Prostate gland (tissue), 2 donors: ENCODE measurements around the gene SPTB. TPM values are rescaled to one million over a fixed set of nuclear protein-coding genes. Genes with fewer than 3 reads are reported as not detected.

Experiments
- DNase-seq: peaks from one replicate; pipeline ENCODE4 v3.0.0-alpha.2; 2019; ENCODE audit warnings: low spot score
- H3K27ac ChIP-seq, 2 donors: fragments of 200-600 bp; sonication (generic); 2 replicates each; pipeline ENCODE4 v1.5.1; 2017 to 2019
- H3K27me3 ChIP-seq: fragments of 200-600 bp; sonication (generic); replicated peaks from 2 replicates; pipeline ENCODE4 v1.5.1; 2019; ENCODE audit not compliant: insufficient read depth
- H3K36me3 ChIP-seq, 2 donors: fragments of 200-600 bp; sonication (generic); 1 replicate in 1 of 2; 2 replicates in 1 of 2; pipeline versions ENCODE4 v1.5.1 to v1.8.1; 2017 to 2019
- H3K4me1 ChIP-seq: fragments of 200-600 bp; sonication (generic); replicated peaks from 2 replicates; pipeline ENCODE4 v1.5.1; 2019
- H3K4me3 ChIP-seq, 2 donors: fragments of 200-600 bp; sonication (generic); 2 replicates each; pipeline ENCODE4 v1.5.1; 2017 to 2019
- H3K9me3 ChIP-seq: fragments of 200-600 bp; sonication (generic); 2 replicates; pipeline ENCODE4 v1.5.1; 2017
- CTCF ChIP-seq, 4 experiments: fragments of 200-600 bp in 2 of 4; fragments of 450-650 bp in 2 of 4; sonication (generic) in 2 of 4; IDR thresholded peaks; 1 replicate in 3 of 4; 2 replicates in 1 of 4; pipeline ENCODE4 v1.5.1; 2016 to 2019; ENCODE audit warnings: antibody characterized with exemption in 4 of 4, mild to moderate bottlenecking in 2 of 4, moderate library complexity in 2 of 4
- POLR2A ChIP-seq: fragments of 450-650 bp; IDR thresholded peaks from one replicate; pipeline ENCODE4 v1.6.1; 2016; ENCODE audit warnings: antibody characterized with exemption, mild to moderate bottlenecking
- POLR2AphosphoS5 ChIP-seq: sonication (generic); formaldehyde crosslinking; IDR thresholded peaks from one replicate; pipeline ENCODE4 v1.6.1; 2017; ENCODE audit warnings: antibody characterized with exemption
- WGBS: methylation state at CpG from one replicate; pipeline ENCODE4 v1.1.5; 2018; 5-methylcytosine and 5-hydroxymethylcytosine counted together
- intact Hi-C: fragments of 100-400 bp; cut with DNase I; formaldehyde crosslinking; loops from one replicate; pipeline ENCODE4 v1.14.2; 2022
- total RNA-seq, 2 donors: library from RNA; depleted of rRNA; stranded (reverse); fragments of >200 nt; gene quantifications; one replicate each; pipeline ENCODE4 v1.1.0, GENCODE V29; 2016

SPTB gene
- total RNA-seq, 2 donors from 2014 or later, result 2.7 to 3.7 TPM

- intact Hi-C loops, result no loop called here
- Histone ChIP-seq H3K27me3 (no peaks in the 10 kb centered on the region), H3K4me1 (peaks cover 6% of the 10 kb centered on the region), H3K9me3 (no peaks in the 10 kb centered on the region), H3K36me3 (no peaks in the 10 kb centered on the region), H3K27ac (no peak overlapping the region), H3K4me3 (no peak overlapping the region)
- 50% methylated on average over 1 of the region's 1 CpG for WGBS
- DNase-seq, result no peak
- no peak for TF ChIP-seq POLR2AphosphoS5
- no peak for TF ChIP-seq POLR2A
- TF ChIP-seq CTCF (IDR thresholded peaks at IDR 0.05), result no peak
Observed at GRCh38 chr14:64912261-64912660, 32.6 kb upstream of the SPTB start.

GRCh38 chr14:64910847-64911495 is 31.3 kb upstream of the SPTB start:
- WGBS, result 13% methylated on average over 3 of the region's 3 CpGs
- H3K36me3 ChIP-seq, result no peaks in the 10 kb centered on the region
- intact Hi-C loops, result no loop called here

GRCh38 chr14:64906022-64906421 is 26.3 kb upstream of the SPTB start:
- DNase-seq, result no peak
- Histone ChIP-seq H3K27ac (no peak overlapping the region), H3K27me3 (no peaks in the 10 kb centered on the region), H3K4me1 (no peaks in the 10 kb centered on the region), H3K36me3 (no peaks in the 10 kb centered on the region), H3K9me3 (no peaks in the 10 kb centered on the region), H3K4me3 (no peak overlapping the region)
- 52% methylated on average over 6 of the region's 6 CpGs for WGBS
- intact Hi-C loops, result no loop called here
- no peak for TF ChIP-seq POLR2A
- TF ChIP-seq POLR2AphosphoS5, result no peak
- TF ChIP-seq CTCF (IDR thresholded peaks at IDR 0.05), result no peak

More at GRCh38 chr14:64910847-64911495, 31.3 kb upstream of the SPTB start:
- H3K9me3 ChIP-seq, result no peaks in the 10 kb centered on the region
- H3K4me3 ChIP-seq, result no peak overlapping the region
- no peak overlapping the region for H3K27ac ChIP-seq
- DNase-seq, result no peak
- H3K4me1 ChIP-seq, result peaks cover 6% of the 10 kb centered on the region
- TF ChIP-seq POLR2A, result no peak
- no peak for TF ChIP-seq POLR2AphosphoS5
- peak in 2 of 4 experiments; percentile 32 for TF ChIP-seq CTCF (IDR thresholded peaks at IDR 0.05)
- no peaks in the 10 kb centered on the region for H3K27me3 ChIP-seq

GRCh38 chr14:64899958-64900357 is 20.3 kb upstream of the SPTB start:
- no peak overlapping the region for H3K4me3 ChIP-seq
- no peak for DNase-seq
- no peaks in the 10 kb centered on the region for H3K4me1 ChIP-seq
- H3K27me3 ChIP-seq, result no peaks in the 10 kb centered on the region
- no peaks in the 10 kb centered on the region for H3K36me3 ChIP-seq
- 68% methylated on average over 1 of the region's 1 CpG for WGBS
- intact Hi-C loops, result loop anchor here (5.0 kb wide), 1 partner anchor 228 kb away; no protein-coding TSS in a partner anchor
- TF ChIP-seq POLR2AphosphoS5, result no peak
- H3K27ac ChIP-seq, result no peak overlapping the region
- no peaks in the 10 kb centered on the region for H3K9me3 ChIP-seq

GRCh38 chr14:64891839-64892375 is 12.2 kb upstream of the SPTB start:
- no peaks in the 10 kb centered on the region for H3K36me3 ChIP-seq
- H3K27ac ChIP-seq, result no peak overlapping the region
- DNase-seq, result peak; percentile 44
- no peak overlapping the region for H3K4me3 ChIP-seq
- H3K9me3 ChIP-seq, result no peaks in the 10 kb centered on the region
- intact Hi-C loops, result loop anchor here (5.0 kb wide), 1 partner anchor 70 kb away; no protein-coding TSS in a partner anchor
- TF ChIP-seq CTCF (IDR thresholded peaks at IDR 0.05), result peak in 3 of 4 experiments; percentile 52 to 77 (median 73)
- no peak for TF ChIP-seq POLR2AphosphoS5
- H3K27me3 ChIP-seq, result no peaks in the 10 kb centered on the region
- WGBS, result 45% methylated on average over 2 of the region's 2 CpGs
- no peaks in the 10 kb centered on the region for H3K4me1 ChIP-seq
